ENCODE data around the gene DCLRE1A. TPM values are rescaled to one million over a fixed set of nuclear protein-coding genes. Genes with fewer than 3 reads are reported as not detected.
"Not testable (repeated sequence)": the region's sequence is repeated elsewhere in the genome, so short reads cannot be mapped to it uniquely, and the experiment has no call there.

DCLRE1A gene
- total and polyA plus RNA-seq, 2 experiments from 2014 or later: 2.5 to 3.2 TPM

DNA sequence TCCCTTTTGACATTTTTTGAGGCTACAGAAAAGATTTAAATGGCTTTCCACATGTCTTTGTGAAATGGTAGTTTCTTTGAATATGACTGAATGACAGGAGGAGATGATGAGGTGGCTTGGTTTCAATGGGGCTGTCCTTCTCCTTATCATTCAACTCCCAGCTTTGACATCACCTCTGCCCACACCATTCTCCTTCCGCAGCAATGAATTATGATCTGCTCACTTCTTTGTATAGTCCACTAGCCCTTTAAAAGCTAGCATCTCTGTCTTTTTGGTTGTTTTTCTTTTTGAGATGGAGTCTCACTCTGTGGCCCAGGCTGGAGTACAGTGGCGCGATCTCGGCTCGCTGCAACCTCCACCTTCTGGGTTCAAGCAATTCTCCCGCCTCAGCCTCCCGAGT is 31.7 kb downstream of the DCLRE1A start:
- WGBS, 2 experiments (ENCODE audit: low coverage in 1 of 2, low lambda C conversion rate in 2 of 2, missing lambda C conversion rate in 2 of 2): 88 to 94% methylated on average over 7 of the region's 7 CpGs
- in situ Hi-C loops (cut with MboI): no loop called here

DNA sequence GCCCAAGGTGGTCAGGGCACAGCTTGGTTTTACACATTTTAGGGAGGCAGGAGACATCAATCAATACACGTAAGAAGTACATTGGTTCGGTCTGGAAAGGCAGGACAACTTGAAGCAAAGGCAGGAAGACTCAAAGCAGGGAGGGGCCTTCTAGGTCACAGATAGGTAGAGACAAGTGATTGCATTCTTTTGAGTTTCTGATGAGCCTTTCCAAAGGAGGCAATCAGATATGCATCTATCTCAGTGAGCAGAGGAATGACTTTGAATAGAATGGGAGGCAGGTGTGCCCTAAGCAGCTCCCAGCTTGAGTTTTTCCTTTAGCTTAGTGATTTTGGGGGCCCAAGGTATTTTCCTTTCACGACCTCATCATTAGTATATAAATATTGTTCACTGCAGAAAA is 32.6 kb downstream of the DCLRE1A start:
- in situ Hi-C loops (cut with MboI); H3K4me1 ChIP-seq (ENCODE audit: insufficient read depth); H3K27ac ChIP-seq; DNase-seq; H3K4me2 ChIP-seq (ENCODE audit: unreplicated experiment); H4K20me1 ChIP-seq (ENCODE audit: insufficient read depth); H3K4me3 ChIP-seq; H3K9ac ChIP-seq; H2AFZ ChIP-seq; H3K9me3 ChIP-seq (ENCODE audit: low read depth); H3K36me3 ChIP-seq (ENCODE audit: low read depth); H3K79me2 ChIP-seq (ENCODE audit: insufficient read depth); H3F3A ChIP-seq (ENCODE audit: insufficient read depth); H3K9me2 ChIP-seq (ENCODE audit: insufficient read depth); H3K27me3 ChIP-seq (replicated peaks; ENCODE audit: insufficient read depth): not testable (repeated sequence)
- 14 to 26% methylated on average over 3 of the region's 3 CpGs for WGBS, 2 experiments (ENCODE audit: low coverage in 1 of 2, low lambda C conversion rate in 2 of 2, missing lambda C conversion rate in 2 of 2)

More for the DNA sequence above, 31.7 kb downstream of the DCLRE1A start:
- Histone ChIP-seq H3F3A (ENCODE audit: insufficient read depth) (no peaks in the 10 kb centered on the region), H3K4me3 (no peak overlapping the region), H3K4me1 (ENCODE audit: insufficient read depth) (no peaks in the 10 kb centered on the region), H3K9me3 (ENCODE audit: low read depth) (no peaks in the 10 kb centered on the region), H3K4me2 (ENCODE audit: unreplicated experiment) (no peak overlapping the region), H3K9ac (no peak overlapping the region), H2AFZ (no peak overlapping the region), H3K27me3 (replicated peaks; ENCODE audit: insufficient read depth) (no peaks in the 10 kb centered on the region), H3K27ac (no peak overlapping the region), H3K9me2 (ENCODE audit: insufficient read depth) (no peaks in the 10 kb centered on the region), H3K79me2 (ENCODE audit: insufficient read depth) (no peaks in the 10 kb centered on the region), H3K36me3 (ENCODE audit: low read depth) (no peaks in the 10 kb centered on the region), H4K20me1 (ENCODE audit: insufficient read depth) (no peaks in the 10 kb centered on the region)
- TF ChIP-seq EZH2phosphoT487 (IDR thresholded peaks at IDR 0.05; ENCODE audit: insufficient read depth, low read depth) (no peak), EZH2 (IDR thresholded peaks at IDR 0.05; ENCODE audit: insufficient read depth, poor library complexity, severe bottlenecking) (no peak)
- DNase-seq: no peak

DNA sequence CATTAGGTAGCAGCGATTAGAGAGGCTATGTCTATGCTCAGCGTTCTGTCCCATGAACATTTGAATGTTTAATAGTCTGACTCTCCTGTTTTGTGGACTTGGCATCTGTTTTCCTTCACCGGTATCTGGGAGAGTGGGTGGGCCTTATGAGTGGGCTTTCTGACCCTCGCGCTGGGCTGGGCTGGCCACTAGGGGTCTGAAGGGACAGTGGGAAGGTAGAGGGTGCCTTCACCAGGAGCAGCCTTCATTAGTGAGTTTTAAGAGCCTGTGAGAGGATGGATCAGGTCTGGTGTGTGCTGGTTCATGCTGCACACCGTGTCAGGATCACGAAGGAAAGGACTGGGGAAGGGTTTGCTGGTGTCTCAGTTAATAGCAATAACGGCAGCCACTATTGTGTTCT is 33.4 kb downstream of the DCLRE1A start:
- H3K9me3 ChIP-seq (ENCODE audit: low read depth): no peaks in the 10 kb centered on the region
- no peak for DNase-seq
- TF ChIP-seq EZH2phosphoT487 (IDR thresholded peaks at IDR 0.05; ENCODE audit: insufficient read depth, low read depth) (no peak), EZH2 (IDR thresholded peaks at IDR 0.05; ENCODE audit: insufficient read depth, poor library complexity, severe bottlenecking) (no peak)

DNA sequence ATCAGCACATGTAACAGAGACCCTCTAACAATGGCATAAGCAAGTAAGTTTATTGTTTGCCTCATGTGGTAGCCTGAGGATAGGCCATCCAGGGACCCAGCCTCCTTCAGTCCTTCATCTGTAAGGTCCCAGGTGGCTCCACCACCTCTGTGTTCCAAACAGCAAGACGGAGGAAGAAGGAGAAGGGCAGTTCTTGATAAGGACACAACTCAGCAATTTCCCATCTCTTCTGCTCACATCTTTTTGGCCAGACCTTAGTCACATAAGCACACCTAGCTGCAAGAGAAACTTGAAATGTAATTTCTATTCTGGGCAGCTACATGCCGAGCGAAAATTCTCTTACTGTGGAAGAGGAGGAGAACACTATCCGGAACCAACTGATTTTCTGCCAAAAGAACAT is 33.9 kb downstream of the DCLRE1A start:
- no peak overlapping the region for H2AFZ ChIP-seq
- H3K36me3 ChIP-seq (ENCODE audit: low read depth): no peaks in the 10 kb centered on the region
- no peak overlapping the region for H3K4me2 ChIP-seq (ENCODE audit: unreplicated experiment)
- no peak for DNase-seq
- no peaks in the 10 kb centered on the region for H3F3A ChIP-seq (ENCODE audit: insufficient read depth)
- no peaks in the 10 kb centered on the region for H3K4me1 ChIP-seq (ENCODE audit: insufficient read depth)
- no peaks in the 10 kb centered on the region for H4K20me1 ChIP-seq (ENCODE audit: insufficient read depth)
- in situ Hi-C loops (cut with MboI): no loop called here
- no peak overlapping the region for H3K9ac ChIP-seq
- 87 to 88% methylated on average over 4 of the region's 4 CpGs for WGBS, 2 experiments (ENCODE audit: low coverage in 1 of 2, low lambda C conversion rate in 2 of 2, missing lambda C conversion rate in 2 of 2)
- H3K4me3 ChIP-seq: no peak overlapping the region
- H3K79me2 ChIP-seq (ENCODE audit: insufficient read depth): no peaks in the 10 kb centered on the region
- no peak for TF ChIP-seq EZH2 (IDR thresholded peaks at IDR 0.05; ENCODE audit: insufficient read depth, poor library complexity, severe bottlenecking)
- no peak for TF ChIP-seq EZH2phosphoT487 (IDR thresholded peaks at IDR 0.05; ENCODE audit: insufficient read depth, low read depth)
- no peaks in the 10 kb centered on the region for H3K9me2 ChIP-seq (ENCODE audit: insufficient read depth)
- no peaks in the 10 kb centered on the region for H3K27me3 ChIP-seq (replicated peaks; ENCODE audit: insufficient read depth)
- no peak overlapping the region for H3K27ac ChIP-seq
- no peaks in the 10 kb centered on the region for H3K9me3 ChIP-seq (ENCODE audit: low read depth)

More for the DNA sequence above, 33.4 kb downstream of the DCLRE1A start:
- Histone ChIP-seq H3K9me2 (ENCODE audit: insufficient read depth) (no peaks in the 10 kb centered on the region), H3K36me3 (ENCODE audit: low read depth) (no peaks in the 10 kb centered on the region), H4K20me1 (ENCODE audit: insufficient read depth) (no peaks in the 10 kb centered on the region), H3K4me2 (ENCODE audit: unreplicated experiment) (no peak overlapping the region), H3K27me3 (replicated peaks; ENCODE audit: insufficient read depth) (no peaks in the 10 kb centered on the region), H3K4me3 (no peak overlapping the region), H3K27ac (no peak overlapping the region), H3K4me1 (ENCODE audit: insufficient read depth) (no peaks in the 10 kb centered on the region), H3K9ac (no peak overlapping the region), H2AFZ (no peak overlapping the region), H3F3A (ENCODE audit: insufficient read depth) (no peaks in the 10 kb centered on the region), H3K79me2 (ENCODE audit: insufficient read depth) (no peaks in the 10 kb centered on the region)
- WGBS, 2 experiments (ENCODE audit: low coverage in 1 of 2, low lambda C conversion rate in 2 of 2, missing lambda C conversion rate in 2 of 2): 65 to 68% methylated on average over 8 of the region's 8 CpGs
- in situ Hi-C loops (cut with MboI): no loop called here

DNA sequence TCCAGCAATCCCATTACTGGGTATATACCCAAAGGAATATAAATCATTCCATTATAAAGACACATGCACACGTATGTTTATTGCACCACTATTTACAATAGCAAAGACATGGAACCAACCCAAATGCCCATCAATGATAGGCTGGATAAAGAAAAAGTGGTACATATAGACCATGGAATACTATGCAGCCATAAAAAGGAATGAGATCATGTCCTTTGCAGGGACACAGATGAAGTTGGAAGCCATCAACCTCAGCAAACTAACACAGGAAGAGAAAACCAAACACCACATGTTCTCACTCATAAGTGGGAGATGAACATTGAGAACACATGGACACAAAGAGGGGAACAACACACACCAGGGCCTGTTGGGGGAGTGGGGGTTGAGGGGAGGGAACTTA is 39.2 kb downstream of the DCLRE1A start:
- H3K79me2 ChIP-seq (ENCODE audit: insufficient read depth); DNase-seq; H3K4me3 ChIP-seq; H4K20me1 ChIP-seq (ENCODE audit: insufficient read depth); H3K36me3 ChIP-seq (ENCODE audit: low read depth); H3K27ac ChIP-seq; H3K4me2 ChIP-seq (ENCODE audit: unreplicated experiment); H3K27me3 ChIP-seq (replicated peaks; ENCODE audit: insufficient read depth); in situ Hi-C loops (cut with MboI); H3K4me1 ChIP-seq (ENCODE audit: insufficient read depth); H3K9me2 ChIP-seq (ENCODE audit: insufficient read depth); H3K9ac ChIP-seq; H3K9me3 ChIP-seq (ENCODE audit: low read depth); H3F3A ChIP-seq (ENCODE audit: insufficient read depth); H2AFZ ChIP-seq: not testable (repeated sequence)
- 11 to 12% methylated on average over 1 of the region's 1 CpG for WGBS, 2 experiments (ENCODE audit: low coverage in 1 of 2, low lambda C conversion rate in 2 of 2, missing lambda C conversion rate in 2 of 2)

Data from GM23248 (cell line).